ENCODE data around the gene ULK3.

DNA sequence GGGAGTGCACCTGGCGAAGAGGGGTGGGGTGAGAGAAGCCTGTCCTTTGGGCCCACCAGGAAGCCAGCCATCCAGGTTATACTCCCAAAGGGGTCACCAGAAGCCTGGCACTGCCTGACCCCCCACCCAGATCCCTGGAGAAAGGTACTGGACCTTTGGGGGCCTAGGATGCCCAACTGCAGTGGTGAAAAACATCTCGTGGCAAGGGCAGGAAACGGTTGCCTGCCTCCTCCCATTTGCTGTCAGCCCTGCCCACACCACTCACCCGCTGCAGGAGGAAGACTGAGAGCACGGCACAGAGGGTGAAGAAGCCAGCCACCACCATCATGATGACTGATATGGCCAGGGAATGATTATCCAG is 2.2 kb upstream of the ULK3 start:
- no peak for TF ChIP-seq POLR2A (IDR thresholded peaks at IDR 0.05)
- TF ChIP-seq CTCF (IDR thresholded peaks at IDR 0.05) = no peak

All from esophagus squamous epithelium (tissue), 4 donors.